Smooth muscle cell (in vitro differentiated cells): ENCODE data around the gene C16orf90. TPM values are rescaled to one million over a fixed set of nuclear protein-coding genes. Genes with fewer than 3 reads are reported as not detected.

Source experiments
- DNase-seq: peaks from one replicate; lab custom pipeline; 2025; ENCODE audit not compliant: unreplicated experiment; lab: John Stamatoyannopoulos, UW
- H2AFZ ChIP-seq: fragments of 200-600 bp; sonication (generic); 2 replicates; pipeline ENCODE4 v1.6.0; 2016; ENCODE audit warnings: antibody characterized with exemption, low read depth, mild to moderate bottlenecking
- H3F3A ChIP-seq: fragments of 200-600 bp; sonication (generic); 2 replicates; pipeline ENCODE4 v1.6.0; 2017; ENCODE audit warnings: antibody characterized with exemption, low read depth
- H3K27ac ChIP-seq: fragments of 200-600 bp; sonication (generic); 2 replicates; pipeline ENCODE4 v1.5.1; 2016; ENCODE audit warnings: low read depth, mild to moderate bottlenecking
- H3K27me3 ChIP-seq: fragments of 200-600 bp; sonication (generic); 2 replicates; pipeline ENCODE4 v1.6.1; 2016; ENCODE audit warnings: low read depth, mild to moderate bottlenecking
- H3K36me3 ChIP-seq: fragments of 200-600 bp; sonication (generic); 2 replicates; pipeline ENCODE4 v1.5.1; 2016; ENCODE audit warnings: low read depth
- H3K4me1 ChIP-seq: fragments of 200-600 bp; sonication (generic); 2 replicates; pipeline ENCODE4 v1.5.1; 2016; ENCODE audit warnings: low read depth
- H3K4me2 ChIP-seq: fragments of 200-600 bp; sonication (generic); 2 replicates; pipeline ENCODE4 v1.6.0; 2016; ENCODE audit warnings: mild to moderate bottlenecking
- H3K4me3 ChIP-seq: fragments of 200-600 bp; sonication (generic); 2 replicates; pipeline ENCODE4 v1.5.1; 2016; ENCODE audit warnings: mild to moderate bottlenecking
- H3K79me2 ChIP-seq: fragments of 200-600 bp; sonication (generic); 2 replicates; pipeline ENCODE4 v1.6.0; 2016; ENCODE audit warnings: low read depth, mild to moderate bottlenecking
- H3K9ac ChIP-seq: fragments of 200-600 bp; sonication (generic); 2 replicates; pipeline ENCODE4 v1.6.0; 2016; ENCODE audit warnings: low read depth
- H3K9me3 ChIP-seq: fragments of 200-600 bp; sonication (generic); replicated peaks from 2 replicates; pipeline ENCODE4 v1.5.1; 2016; ENCODE audit warnings: low read depth
- H4K20me1 ChIP-seq: fragments of 200-600 bp; sonication (generic); 2 replicates; pipeline ENCODE4 v1.6.0; 2016; ENCODE audit warnings: low read depth
- CTCF ChIP-seq: fragments of 200-600 bp; sonication (generic); IDR thresholded peaks from 2 replicates; pipeline ENCODE4 v1.5.1; 2017; ENCODE audit warnings: borderline replicate concordance, mild to moderate bottlenecking, antibody characterized with exemption; ENCODE audit not compliant: insufficient read depth, poor library complexity, severe bottlenecking
- WGBS: methylation state at CpG from one replicate; pipeline ENCODE4 v1.1.7; 2016; ENCODE audit warnings: low lambda C conversion rate; 5-methylcytosine and 5-hydroxymethylcytosine counted together
- polyA plus RNA-seq: library from polyadenylated mRNA; unstranded; fragments of >200 nt; fragmentation: Nextera tagmentation; extraction: Ambion mirVana; gene quantifications from 2 replicates; pipeline ENCODE4 v1.2.1, GENCODE V29; 2016
- total RNA-seq: library from RNA; depleted of rRNA; stranded (reverse); fragments of >200 nt; gene quantifications from 2 replicates; pipeline ENCODE4 v1.2.3, GENCODE V29; 2014

C16orf90 gene
- total and polyA plus RNA-seq, 2 experiments from 2014 or later: not detected

DNA sequence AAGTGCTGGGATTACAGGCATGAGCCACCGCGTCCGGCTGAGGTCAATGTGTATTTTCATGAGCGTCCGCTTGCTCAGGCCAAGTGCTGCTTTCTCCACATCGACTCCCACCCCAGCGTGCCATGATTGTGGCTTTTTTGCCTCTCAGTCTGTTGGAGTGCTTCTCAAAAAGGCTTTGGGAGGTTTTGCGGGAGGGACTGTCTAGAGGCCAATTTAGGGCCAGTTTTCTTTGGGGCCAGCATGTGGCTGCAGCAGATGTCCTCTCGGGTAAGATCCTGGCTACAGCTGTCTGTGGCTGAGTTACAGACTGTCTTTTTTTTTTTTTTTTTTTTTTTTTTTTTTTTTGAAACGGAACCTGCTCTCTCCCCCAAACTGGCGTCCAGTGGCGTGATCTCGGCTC, 6.5 kb downstream of the C16orf90 start:
- no peaks in the 10 kb centered on the region for H3K27me3 ChIP-seq
- WGBS: 73% methylated on average over 9 of the region's 13 CpGs

DNA sequence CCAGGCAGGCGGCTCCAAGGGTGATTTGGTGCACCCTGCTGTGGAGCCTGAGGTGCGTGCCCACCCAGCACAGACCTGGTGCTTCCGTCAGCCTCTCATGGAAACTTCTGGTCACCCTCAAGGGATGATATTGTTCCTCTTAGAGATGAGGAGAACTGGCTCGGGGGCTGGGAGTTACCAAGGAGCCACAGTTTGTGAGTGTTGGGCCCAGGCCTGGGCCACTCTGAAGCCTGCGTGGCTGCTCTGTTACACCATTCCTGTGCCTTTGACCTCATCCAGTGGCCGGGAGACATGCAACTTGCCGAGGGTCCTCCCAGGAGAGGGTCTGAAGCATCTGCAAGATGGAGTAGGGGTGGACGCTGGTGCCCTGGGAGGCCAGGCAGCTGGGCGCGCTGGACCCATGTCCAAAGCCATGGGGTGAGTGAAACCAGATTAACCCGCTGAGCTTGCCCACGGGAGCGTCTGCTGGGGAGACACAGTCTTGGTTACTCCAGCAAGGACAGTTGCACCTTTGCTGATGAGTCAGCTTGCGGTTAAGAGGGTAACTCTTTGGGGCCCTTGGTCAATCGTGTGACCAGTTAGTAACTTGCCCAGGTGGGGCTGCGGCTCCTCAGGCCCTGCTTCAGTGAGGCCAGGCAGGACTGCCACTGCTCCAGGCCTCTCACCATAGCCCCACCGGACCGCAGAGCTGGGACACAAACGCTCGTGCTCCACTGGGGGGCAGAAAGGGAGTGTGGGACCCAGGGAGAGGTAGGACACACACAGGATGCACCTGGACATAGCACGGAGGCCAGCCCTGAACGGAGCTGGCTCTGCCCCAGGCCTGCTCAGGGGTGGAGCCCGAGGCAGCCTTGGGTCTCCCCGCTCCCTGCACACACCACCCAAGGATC, 7.5 kb downstream of the C16orf90 start:
- Histone ChIP-seq H4K20me1 (peaks cover 17% of the 10 kb centered on the region), H3K4me2 (no peak overlapping the region), H3K4me3 (no peak overlapping the region), H3K27ac (no peak overlapping the region), H3K27me3 (no peaks in the 10 kb centered on the region), H3K79me2 (no peaks in the 10 kb centered on the region), H3K9ac (no peak overlapping the region), H2AFZ (no peak overlapping the region), H3K4me1 (no peaks in the 10 kb centered on the region), H3K9me3 (no peaks in the 10 kb centered on the region), H3K36me3 (no peaks in the 10 kb centered on the region), H3F3A (no peaks in the 10 kb centered on the region)
- DNase-seq: no peak
- no peak for TF ChIP-seq CTCF
- WGBS: 94% methylated on average over 24 of the region's 24 CpGs

More for the DNA sequence above, 6.5 kb downstream of the C16orf90 start:
- Histone ChIP-seq H3K36me3 (no peaks in the 10 kb centered on the region), H3K4me3 (no peak overlapping the region), H4K20me1 (peaks cover 17% of the 10 kb centered on the region), H2AFZ (no peak overlapping the region), H3K27ac (no peak overlapping the region), H3K9me3 (no peaks in the 10 kb centered on the region), H3F3A (no peaks in the 10 kb centered on the region), H3K9ac (no peak overlapping the region), H3K4me2 (no peak overlapping the region), H3K4me1 (no peaks in the 10 kb centered on the region), H3K79me2 (no peaks in the 10 kb centered on the region)
- DNase-seq: no peak
- no peak for TF ChIP-seq CTCF

GRCh38 chr16:3486506-3487215, 8.6 kb downstream of the C16orf90 start:
- Histone ChIP-seq H3K27ac (no peak overlapping the region), H3K4me3 (no peak overlapping the region), H3K9me3 (no peaks in the 10 kb centered on the region), H4K20me1 (peaks cover 24% of the 10 kb centered on the region), H3F3A (no peaks in the 10 kb centered on the region), H3K4me1 (no peaks in the 10 kb centered on the region), H3K36me3 (no peaks in the 10 kb centered on the region), H2AFZ (no peak overlapping the region), H3K9ac (no peak overlapping the region), H3K79me2 (no peaks in the 10 kb centered on the region), H3K4me2 (no peak overlapping the region), H3K27me3 (no peaks in the 10 kb centered on the region)
- 94% methylated on average over 24 of the region's 24 CpGs for WGBS
- no peak for TF ChIP-seq CTCF
- DNase-seq: no peak
